ENCODE data around the gene ASB4. TPM values are rescaled to one million over a fixed set of nuclear protein-coding genes. Genes with fewer than 3 reads are reported as not detected.
A peak's percentile ranks its signal among the peaks of the same experiment; 100 is the strongest.
"Not testable (repeated sequence)": the region's sequence is repeated elsewhere in the genome, so short reads cannot be mapped to it uniquely, and the experiment has no call there.

ASB4 gene
- total RNA-seq, 1 experiment from 2014 or later = not detected

GRCh38 chr7:95454438-95455045 is 31.2 kb upstream of the ASB4 start:
- Histone ChIP-seq H3K36me3 (ENCODE audit: insufficient read depth, low read length, poor library complexity, severe bottlenecking) (no peaks in the 10 kb centered on the region), H3K9me3 (ENCODE audit: low read depth, low read length, poor library complexity, severe bottlenecking) (peaks cover 7% of the 10 kb centered on the region), H3K4me1 (ENCODE audit: insufficient read depth, low read length, poor library complexity, severe bottlenecking) (peaks cover 19% of the 10 kb centered on the region), H3K27ac (ENCODE audit: low read depth, low read length, poor library complexity, severe bottlenecking) (no peak overlapping the region), H3K27me3 (replicated peaks; ENCODE audit: insufficient read depth, low read depth, low read length, poor library complexity) (no peaks in the 10 kb centered on the region), H3K4me3 (ENCODE audit: low read depth, low read length, poor library complexity, severe bottlenecking) (no peak overlapping the region)
- no peak for TF ChIP-seq CTCF (conservative IDR thresholded peaks at IDR 0.05; ENCODE audit: low read depth, low read length)
- TF ChIP-seq EZH2 (IDR thresholded peaks at IDR 0.05; ENCODE audit: borderline replicate concordance, low read depth, low read length, poor library complexity, severe bottlenecking) = no peak
- intact Hi-C loops (cut with micrococcal nuclease; ENCODE audit: unreplicated experiment) = no loop called here
- no TSS peak for BruUV-seq (replicated peaks)
- DNase-seq (ENCODE audit: low spot score) = peak; percentile 69
- CTCF ChIA-PET = no interaction called here
- POLR2A ChIA-PET (ENCODE audit: low non-redundant PET) = no interaction called here

GRCh38 chr7:95457947-95458346 is 27.8 kb upstream of the ASB4 start:
- TF ChIP-seq EZH2 (IDR thresholded peaks at IDR 0.05; ENCODE audit: borderline replicate concordance, low read depth, low read length, poor library complexity, severe bottlenecking) (no peak), CTCF (conservative IDR thresholded peaks at IDR 0.05; ENCODE audit: low read depth, low read length) (no peak)
- BruUV-seq (replicated peaks) = no TSS peak
- ChIA-PET CTCF (no interaction called here), POLR2A (ENCODE audit: low non-redundant PET) (no interaction called here)
- Histone ChIP-seq H3K27ac (ENCODE audit: low read depth, low read length, poor library complexity, severe bottlenecking) (no peak overlapping the region), H3K36me3 (ENCODE audit: insufficient read depth, low read length, poor library complexity, severe bottlenecking) (no peaks in the 10 kb centered on the region), H3K4me3 (ENCODE audit: low read depth, low read length, poor library complexity, severe bottlenecking) (no peak overlapping the region), H3K4me1 (ENCODE audit: insufficient read depth, low read length, poor library complexity, severe bottlenecking) (peaks cover 19% of the 10 kb centered on the region), H3K27me3 (replicated peaks; ENCODE audit: insufficient read depth, low read depth, low read length, poor library complexity) (no peaks in the 10 kb centered on the region), H3K9me3 (ENCODE audit: low read depth, low read length, poor library complexity, severe bottlenecking) (peaks cover 7% of the 10 kb centered on the region)
- no peak for DNase-seq (ENCODE audit: low spot score)
- intact Hi-C loops (cut with micrococcal nuclease; ENCODE audit: unreplicated experiment) = no loop called here

- H3K4me3 ChIP-seq (ENCODE audit: low read depth, low read length, poor library complexity, severe bottlenecking); DNase-seq (ENCODE audit: low spot score); H3K36me3 ChIP-seq (ENCODE audit: insufficient read depth, low read length, poor library complexity, severe bottlenecking); intact Hi-C loops (cut with micrococcal nuclease; ENCODE audit: unreplicated experiment); CTCF ChIA-PET; H3K27ac ChIP-seq (ENCODE audit: low read depth, low read length, poor library complexity, severe bottlenecking); H3K27me3 ChIP-seq (replicated peaks; ENCODE audit: insufficient read depth, low read depth, low read length, poor library complexity); H3K9me3 ChIP-seq (ENCODE audit: low read depth, low read length, poor library complexity, severe bottlenecking); H3K4me1 ChIP-seq (ENCODE audit: insufficient read depth, low read length, poor library complexity, severe bottlenecking); BruUV-seq (replicated peaks); POLR2A ChIA-PET (ENCODE audit: low non-redundant PET): not testable (repeated sequence)
These were observed 25.1 kb upstream of the ASB4 start for GRCh38 chr7:95460653-95461052.

- H3K9me3 ChIP-seq (ENCODE audit: low read depth, low read length, poor library complexity, severe bottlenecking) = no peaks in the 10 kb centered on the region
- H3K27ac ChIP-seq (ENCODE audit: low read depth, low read length, poor library complexity, severe bottlenecking) = no peak overlapping the region
- POLR2A ChIA-PET (ENCODE audit: low non-redundant PET) = no interaction called here
- no peak overlapping the region for H3K4me3 ChIP-seq (ENCODE audit: low read depth, low read length, poor library complexity, severe bottlenecking)
- intact Hi-C loops (cut with micrococcal nuclease; ENCODE audit: unreplicated experiment) = no loop called here
- peaks cover 31% of the 10 kb centered on the region for H3K4me1 ChIP-seq (ENCODE audit: insufficient read depth, low read length, poor library complexity, severe bottlenecking)
- DNase-seq (ENCODE audit: low spot score) = no peak
- no peak for TF ChIP-seq CTCF (conservative IDR thresholded peaks at IDR 0.05; ENCODE audit: low read depth, low read length)
- no peak for TF ChIP-seq EZH2 (IDR thresholded peaks at IDR 0.05; ENCODE audit: borderline replicate concordance, low read depth, low read length, poor library complexity, severe bottlenecking)
- H3K36me3 ChIP-seq (ENCODE audit: insufficient read depth, low read length, poor library complexity, severe bottlenecking) = no peaks in the 10 kb centered on the region
- BruUV-seq (replicated peaks) = no TSS peak
- CTCF ChIA-PET = no interaction called here
- no peaks in the 10 kb centered on the region for H3K27me3 ChIP-seq (replicated peaks; ENCODE audit: insufficient read depth, low read depth, low read length, poor library complexity)
These were observed 17.7 kb upstream of the ASB4 start for GRCh38 chr7:95467912-95468607.

Measured in A673 (cell line).